NCI-H128 (cell line): ENCODE results near the gene ZFP36L1.

Experiments
- DNase-seq: peaks from one replicate; lab custom pipeline; 2025; ENCODE audit not compliant: unreplicated experiment; lab: John Stamatoyannopoulos, UW

The ZFP36L1 gene

GRCh38 chr14:68741839-68742470, 50.9 kb downstream of the ZFP36L1 start:
- DNase-seq, result no peak

- DNase-seq, result no peak
Measured at GRCh38 chr14:68741477-68741791, 51.4 kb downstream of the ZFP36L1 start.

- no peak for DNase-seq
Measured at GRCh38 chr14:68740788-68741476, 51.9 kb downstream of the ZFP36L1 start.

DNA sequence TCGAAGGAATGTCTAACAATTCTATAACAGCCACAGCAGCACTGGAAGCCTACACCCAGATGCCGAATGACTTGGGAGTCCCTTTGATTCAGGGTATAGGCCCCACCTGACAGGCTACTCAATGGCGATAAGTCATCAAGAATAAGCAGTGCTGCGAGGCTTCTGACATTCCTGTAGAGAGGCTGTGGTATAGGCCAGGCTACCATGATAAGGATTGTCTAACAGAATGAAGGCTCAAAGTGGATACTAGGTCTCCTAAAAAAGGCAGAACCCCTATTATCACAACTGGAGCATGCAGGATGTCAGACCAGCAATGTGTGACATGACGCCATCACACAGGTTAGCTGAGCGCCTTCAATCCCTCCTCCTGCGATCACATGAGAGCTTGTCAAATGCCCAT, 53.2 kb downstream of the ZFP36L1 start:
- no peak for DNase-seq

DNA sequence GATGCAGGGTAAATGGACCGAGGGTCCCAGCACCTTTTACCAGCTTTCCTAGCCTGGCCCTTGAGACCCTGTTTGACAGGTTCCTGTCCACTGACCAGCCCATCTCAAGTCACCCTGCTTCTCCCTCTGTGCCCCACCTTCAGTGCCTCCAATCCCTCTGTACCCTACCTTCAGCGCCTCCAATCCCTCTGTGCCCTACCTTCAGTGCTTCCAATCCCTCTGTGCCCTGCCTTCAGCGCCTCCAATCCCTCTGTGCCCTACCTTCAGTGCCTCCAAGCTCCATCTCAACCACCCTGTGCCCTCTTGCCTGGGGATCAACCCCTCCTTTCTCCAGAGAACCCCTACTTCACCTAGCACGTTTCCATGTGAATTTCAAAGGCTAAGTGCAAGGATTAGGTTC, 54.3 kb downstream of the ZFP36L1 start:
- no peak for DNase-seq
